Measurements from ENCODE around the gene TAF1B. TPM values are rescaled to one million over a fixed set of nuclear protein-coding genes. Genes with fewer than 3 reads are reported as not detected.

The TAF1B gene
- total RNA-seq, 1 experiment from 2014 or later: 29.9 TPM

GRCh38 chr2:9941996-9942390 is 98.7 kb downstream of the TAF1B start:
- H4K8ac ChIP-seq (replicated peaks; ENCODE audit: insufficient read length, low read depth, low read length): no peak overlapping the region
- no peaks in the 10 kb centered on the region for H4K20me1 ChIP-seq (ENCODE audit: control insufficient read depth, insufficient read depth, insufficient read length)
- no peak overlapping the region for H3K9ac ChIP-seq (ENCODE audit: extremely low read depth, insufficient read length, low read length)
- H2BK120ac ChIP-seq (ENCODE audit: low read depth, low read length, poor library complexity, severe bottlenecking): no peak overlapping the region
- no CpG with 5 or more reads among the region's 6 CpGs for WGBS (ENCODE audit: extremely low coverage, insufficient read length, low lambda C conversion rate)
- H3K79me1 ChIP-seq (ENCODE audit: insufficient read depth, low read depth, low read length, poor library complexity, severe bottlenecking): no peaks in the 10 kb centered on the region
- no peak overlapping the region for H3K14ac ChIP-seq (ENCODE audit: insufficient read depth, low read length)
- H3K4ac ChIP-seq (ENCODE audit: low read depth, low read length): no peak overlapping the region
- H3K79me2 ChIP-seq (ENCODE audit: insufficient read depth, low read length): no peaks in the 10 kb centered on the region
- Mint-ChIP-seq H3K36me3 (ENCODE audit: insufficient read depth in 1 of 3, low read depth in 3 of 3) (no peaks in the 10 kb centered on the region), H3K27me3 (ENCODE audit: low read depth) (peaks cover 19% of the 10 kb centered on the region), H3K27ac (0 out of 7 replicates have a peak overlapping the region, but pooled peaks of 1 of the 3 experiments have one; percentile 38), H3K9me3 (no peaks in the 10 kb centered on the region), H3K4me3 (no peak overlapping the region), H3K4me1 (peaks cover 11 to 24% of the 10 kb centered on the region in 2 experiments; a peak in 3 of 4 replicates)
- H3K23me2 ChIP-seq (ENCODE audit: insufficient read length, low read depth, low read length, poor library complexity, severe bottlenecking): no peaks in the 10 kb centered on the region
- no peak for TF ChIP-seq CTCF (conservative IDR thresholded peaks at IDR 0.05)
- no peak overlapping the region for H3K18ac ChIP-seq (ENCODE audit: insufficient read length, low read depth, low read length)
- H2BK20ac ChIP-seq (ENCODE audit: low read depth, low read length, poor library complexity, severe bottlenecking): no peak overlapping the region
- no peaks in the 10 kb centered on the region for H3K9me3 ChIP-seq (ENCODE audit: control insufficient read depth, low read depth, low read length)
- no peak overlapping the region for H2AFZ ChIP-seq (ENCODE audit: low read length)
- no peak overlapping the region for H3K23ac ChIP-seq (ENCODE audit: insufficient read length, low read depth, low read length)
- H2BK15ac ChIP-seq (ENCODE audit: low read depth, low read length): no peak overlapping the region
- no peak overlapping the region for H3K27ac ChIP-seq (ENCODE audit: insufficient read length, low read depth, low read length)
- no peak overlapping the region for H3T11ph ChIP-seq (ENCODE audit: low read length)
- H3K56ac ChIP-seq (ENCODE audit: insufficient read length, low read depth, low read length): no peak overlapping the region
- H3K27me3 ChIP-seq (ENCODE audit: insufficient read depth, low read length): no peaks in the 10 kb centered on the region; the same call in 1 of the 2 replicates
- H2AK5ac ChIP-seq (ENCODE audit: insufficient read length, low read length): no peak overlapping the region
- peak; percentile 31 for DNase-seq
- no peak overlapping the region for H4K91ac ChIP-seq (ENCODE audit: insufficient read length, low read depth, low read length)
- H4K5ac ChIP-seq (ENCODE audit: insufficient read length, low read depth, low read length): no peak overlapping the region
- H3K4me2 ChIP-seq (ENCODE audit: insufficient read depth, insufficient read length, low read length): no peak overlapping the region
- H3K4me1 ChIP-seq (ENCODE audit: insufficient read depth, low read length): no peaks in the 10 kb centered on the region
- no peak overlapping the region for H2BK12ac ChIP-seq (ENCODE audit: insufficient read length, low read depth, low read length)
- no peak overlapping the region for H2BK5ac ChIP-seq (ENCODE audit: insufficient read length, low read length)
